Heart left ventricle (tissue), 13 donors: ENCODE measurements around the gene PRICKLE4.

Experiments used
- CTCF ChIP-seq, 12 donors: fragments of 200-600 bp; sonication (generic) in 4 of 12; IDR thresholded peaks; one replicate each; pipeline versions ENCODE4 v1.5.0 to v1.8.0; 2018 to 2022; ENCODE audit warnings: antibody characterized with exemption in 12 of 12, mild to moderate bottlenecking in 5 of 12
- POLR2A ChIP-seq, 2 donors: fragments of 450-650 bp; IDR thresholded peaks; one replicate each; pipeline ENCODE4 v1.6.1; 2017; ENCODE audit warnings: antibody characterized with exemption in 2 of 2, mild to moderate bottlenecking in 2 of 2, moderate library complexity in 2 of 2
- donor health status: ischemic (EF 13 %, LVEDD 7.1; RV severe dilation, severe dysfunction).
- donor health status: DM: no; HTN: yes; CAD: no.
- donor health status: DM: no; HTN: no; CAD: no.
- donor health status: ischemic (EF 25% LVEDD 6.9; RV normal size, moderate dysfunction).
- donor health status: ischemic (EF 25% LVEDD 5.7; RV mildly dilated, moderate dysfunction).
- donor health status: ischemic (EF 35%, LVEDD 5.7; RV mildly dilated, moderate dysfunction).
- donor health status: nonischemic (EF 11% LVEDD 7.7; RV severe dilation, severe dysfunction).
- donor health status: DM: yes; HTN: yes; CAD: no.
- donor health status: PGD.
- donor health status: ischemic (EF 29% LVEDD 5.4; RV normal size, mild dysfunction).
- donor health status: nonischemic (EF 23%, LVEDD 6.1; RV moderate dilation, normal function).

GRCh38 chr6:41799559-41799911 lies 19.0 kb downstream of the PRICKLE4 start:
- TF ChIP-seq CTCF (IDR thresholded peaks at IDR 0.05) = no peak
- TF ChIP-seq POLR2A (IDR thresholded peaks at IDR 0.05) = no peak
